Stimulated activated CD8-positive, alpha-beta memory T cell treated with anti-CD3 and anti-CD28 coated beads, Interleukin-7, amount 100 ng/mL, for 4 hours (primary cell): ENCODE data around the gene CCR7.

Experiments
- DNase-seq, 2 donors: peaks; one replicate each; pipeline ENCODE4 v3.0.0-alpha.2; 2020; ENCODE audit warnings: low read depth in 2 of 2

Gene CCR7

DNA sequence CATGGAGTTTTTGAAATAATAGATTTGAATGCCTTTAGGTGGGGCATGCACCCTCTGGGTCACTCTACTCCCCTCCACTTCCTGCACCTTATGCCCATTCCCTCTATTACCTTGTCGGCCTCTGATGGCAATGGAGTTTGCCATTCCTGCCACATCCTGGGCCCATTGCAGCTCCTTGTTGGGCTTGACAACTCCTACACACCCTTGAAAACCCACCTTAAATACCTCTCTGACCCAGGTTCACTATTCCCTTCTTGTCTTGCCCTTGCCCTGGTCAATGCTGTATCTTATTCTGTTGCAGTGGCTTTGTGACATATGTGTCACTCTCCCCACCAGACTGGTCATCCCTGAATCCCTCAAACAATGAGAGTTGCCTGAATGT lies 2.4 kb downstream of the CCR7 start:
- no peak for DNase-seq

DNA sequence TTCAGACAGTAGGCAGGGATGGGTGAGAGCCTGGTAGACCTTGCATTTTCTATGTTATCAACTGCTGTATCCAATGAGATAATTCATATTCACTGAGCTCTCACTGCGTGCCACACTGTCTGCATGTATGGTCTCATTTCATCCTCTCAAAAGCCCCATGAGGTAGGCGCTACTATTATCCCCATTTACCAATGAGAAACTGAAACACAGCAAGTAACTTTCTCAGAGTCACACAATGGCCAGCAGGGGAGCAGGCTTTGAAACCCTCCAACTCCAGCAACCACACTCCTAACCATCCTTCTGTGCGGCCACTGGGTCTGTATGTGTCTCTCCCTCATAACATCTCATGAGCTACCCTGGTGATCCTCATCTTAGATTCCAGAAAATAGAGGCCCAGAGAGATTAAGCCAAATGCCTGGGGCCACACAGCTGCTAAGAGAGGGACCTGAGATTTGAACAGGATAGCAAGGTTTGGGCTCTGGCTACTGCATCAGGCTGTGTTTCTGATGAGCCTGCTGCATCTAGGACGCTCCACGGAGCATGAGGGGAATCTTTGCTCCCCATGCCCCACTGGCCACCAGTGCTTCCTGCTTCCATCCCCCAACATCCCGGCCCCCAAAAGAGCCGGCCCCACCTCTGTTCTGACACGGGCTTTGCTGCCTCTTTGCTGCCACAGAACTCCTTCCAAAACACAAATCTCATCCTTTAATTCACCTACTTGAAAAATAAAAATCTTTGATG lies 3.2 kb downstream of the CCR7 start:
- DNase-seq = peak in 1 of 2 donors; percentile 34

DNA sequence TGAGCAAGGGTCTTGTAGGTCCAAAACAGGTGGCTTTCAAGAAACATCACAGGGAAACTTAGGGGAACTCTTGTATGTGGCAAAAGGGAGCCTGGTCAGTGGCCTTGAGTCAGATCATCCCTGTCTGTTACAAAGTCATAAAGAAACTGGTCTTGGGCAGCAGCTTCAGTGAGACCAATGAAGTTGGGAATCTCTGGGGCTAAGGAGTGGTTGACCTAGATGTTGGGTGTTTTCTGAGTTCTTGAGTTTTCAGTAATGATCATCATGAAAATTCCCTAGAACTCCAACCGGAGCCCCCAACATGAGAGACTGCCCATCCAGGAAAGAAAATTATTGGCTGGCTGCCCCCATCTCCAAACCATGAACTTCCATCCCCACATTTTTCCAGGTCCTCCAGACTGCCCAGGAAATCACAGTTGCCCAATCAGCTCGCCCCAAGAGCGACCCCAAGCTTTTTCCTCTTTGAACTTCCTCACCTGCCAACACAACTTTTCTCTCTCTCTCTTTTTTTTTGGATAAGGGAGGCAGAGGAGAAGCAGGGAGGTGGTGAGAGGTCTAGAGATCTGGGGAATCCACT lies 3.9 kb downstream of the CCR7 start:
- no peak for DNase-seq

DNA sequence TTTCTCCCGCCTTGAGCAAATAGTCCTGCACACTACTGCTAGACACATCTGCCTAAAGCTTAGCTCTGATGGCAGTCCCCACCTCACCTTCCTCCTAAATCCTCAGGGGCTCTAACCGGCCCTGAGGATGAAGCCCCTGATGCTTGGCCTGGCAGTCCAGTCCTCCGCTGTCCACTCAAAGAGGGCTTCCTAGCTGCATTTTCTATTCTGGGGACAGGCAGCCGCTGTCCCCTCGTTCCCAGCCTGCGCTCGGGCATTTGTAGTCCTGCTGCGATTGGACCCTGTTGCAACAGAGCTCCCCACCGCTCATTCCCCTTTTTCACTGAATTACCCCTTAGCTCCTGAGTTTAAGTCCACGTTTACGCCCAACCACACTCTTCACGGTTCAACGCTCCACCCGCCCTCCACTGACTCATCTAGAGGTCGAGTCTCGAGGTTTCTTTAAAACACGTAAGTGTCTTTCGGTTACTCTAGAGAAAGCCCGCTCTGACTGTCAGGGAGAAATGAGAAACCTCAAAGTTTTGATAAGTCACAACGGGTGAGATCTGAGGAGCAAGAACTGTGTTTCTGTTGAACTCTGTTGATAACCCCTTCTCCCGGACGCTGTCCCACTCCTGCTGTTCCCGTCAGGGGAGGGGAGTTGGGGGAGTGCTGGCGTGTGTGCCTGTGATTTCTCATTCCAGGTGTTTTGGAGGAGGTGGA lies 4.5 kb downstream of the CCR7 start:
- DNase-seq = peak; percentile 72 to 80

GRCh38 chr17:40559954-40560591 lies 5.2 kb downstream of the CCR7 start:
- peak; percentile 68 to 69 for DNase-seq

GRCh38 chr17:40559564-40559916 lies 5.7 kb downstream of the CCR7 start:
- DNase-seq = no peak

DNA sequence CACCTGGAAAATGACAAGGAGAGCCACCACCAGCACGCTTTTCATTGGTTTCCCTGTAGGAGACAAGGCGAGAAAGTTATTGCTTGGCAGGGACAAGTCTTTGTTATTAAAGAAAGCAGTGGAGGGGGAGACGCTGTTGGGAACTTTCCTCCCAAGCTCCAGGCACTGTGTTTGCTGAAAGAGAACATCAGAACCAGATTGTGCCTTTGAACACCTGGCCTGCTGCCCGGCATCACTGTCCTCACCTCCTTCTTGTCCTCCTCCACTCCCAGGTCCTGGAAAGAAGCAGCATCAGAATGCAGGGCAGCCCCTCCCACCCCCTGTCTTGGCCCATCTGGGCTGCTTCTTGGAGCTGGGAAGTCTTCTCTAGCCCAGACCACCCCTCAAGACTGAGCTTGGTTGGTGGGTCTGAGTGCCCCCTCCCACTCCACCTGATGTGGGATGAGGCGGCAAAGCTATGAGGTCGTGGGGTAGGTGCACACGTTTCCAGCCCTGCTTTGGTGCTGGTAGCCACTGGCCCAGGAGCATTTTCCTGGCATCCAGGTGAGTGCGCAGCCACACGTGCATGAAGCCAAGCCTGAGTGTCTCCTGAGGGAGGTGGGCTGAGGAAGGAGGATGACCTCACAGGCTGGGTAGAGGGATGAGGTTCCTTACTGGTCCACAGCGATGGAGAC lies 6.2 kb downstream of the CCR7 start:
- no peak for DNase-seq

DNA sequence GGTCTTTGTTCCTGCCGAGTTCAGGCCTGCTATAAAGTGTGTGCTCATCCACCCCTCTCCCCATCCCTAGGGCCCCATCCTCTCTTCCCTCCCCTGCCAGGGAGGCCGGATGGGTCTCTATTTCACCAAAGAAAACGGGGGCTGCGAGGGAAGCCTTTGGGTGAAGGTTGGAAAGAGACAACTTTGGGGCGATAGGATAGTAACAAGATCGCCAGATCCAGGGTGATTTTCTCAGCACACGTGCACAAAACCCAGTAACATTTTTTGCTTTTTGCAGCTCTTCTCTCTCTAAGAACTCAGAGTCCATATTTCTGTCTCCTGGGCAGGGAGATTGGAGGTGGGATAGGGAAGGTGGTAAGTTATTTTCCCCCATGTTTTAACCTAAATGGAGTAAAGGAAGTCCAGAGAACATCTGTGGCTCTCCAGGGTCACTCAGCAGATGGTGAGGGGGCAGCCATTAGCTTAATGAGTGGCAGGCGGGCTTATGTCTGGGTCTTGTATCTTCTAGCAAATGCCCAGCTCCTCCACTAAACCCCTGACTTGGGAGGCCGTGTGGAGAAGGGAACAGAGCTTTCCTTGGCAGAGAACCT lies 6.9 kb downstream of the CCR7 start:
- no peak for DNase-seq

GRCh38 chr17:40557531-40558299 lies 7.6 kb downstream of the CCR7 start:
- no peak for DNase-seq

DNA sequence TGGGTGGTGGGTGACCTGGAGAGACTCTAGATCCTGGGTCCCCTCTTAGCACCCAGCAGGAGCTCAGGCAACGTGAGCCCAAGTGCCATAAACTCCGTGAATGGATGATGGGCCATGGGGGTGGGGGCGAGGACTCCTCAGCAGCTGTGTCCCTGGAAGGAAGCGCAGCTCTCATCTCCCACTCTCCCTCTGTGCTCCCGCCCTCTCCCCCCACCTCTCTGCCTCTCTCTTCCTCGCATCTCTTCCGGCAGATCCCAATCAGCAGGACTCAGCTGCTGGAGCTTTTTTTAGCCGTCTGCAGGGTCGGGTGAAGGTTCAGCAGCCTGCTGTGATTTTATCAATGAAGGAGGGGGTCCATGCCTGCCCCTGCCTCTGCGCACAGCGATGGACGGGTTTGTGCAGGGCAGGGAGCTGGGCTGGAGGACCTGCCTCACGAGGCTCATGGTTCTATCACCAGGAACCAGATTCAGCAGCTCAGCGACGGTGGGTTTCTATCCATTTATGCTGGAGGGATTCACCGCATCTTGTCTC lies 8.3 kb downstream of the CCR7 start:
- DNase-seq = no peak

GRCh38 chr17:40556198-40556661 lies 9.0 kb downstream of the CCR7 start:
- DNase-seq = no peak

GRCh38 chr17:40555296-40556190 lies 9.7 kb downstream of the CCR7 start:
- DNase-seq = no peak

DNA sequence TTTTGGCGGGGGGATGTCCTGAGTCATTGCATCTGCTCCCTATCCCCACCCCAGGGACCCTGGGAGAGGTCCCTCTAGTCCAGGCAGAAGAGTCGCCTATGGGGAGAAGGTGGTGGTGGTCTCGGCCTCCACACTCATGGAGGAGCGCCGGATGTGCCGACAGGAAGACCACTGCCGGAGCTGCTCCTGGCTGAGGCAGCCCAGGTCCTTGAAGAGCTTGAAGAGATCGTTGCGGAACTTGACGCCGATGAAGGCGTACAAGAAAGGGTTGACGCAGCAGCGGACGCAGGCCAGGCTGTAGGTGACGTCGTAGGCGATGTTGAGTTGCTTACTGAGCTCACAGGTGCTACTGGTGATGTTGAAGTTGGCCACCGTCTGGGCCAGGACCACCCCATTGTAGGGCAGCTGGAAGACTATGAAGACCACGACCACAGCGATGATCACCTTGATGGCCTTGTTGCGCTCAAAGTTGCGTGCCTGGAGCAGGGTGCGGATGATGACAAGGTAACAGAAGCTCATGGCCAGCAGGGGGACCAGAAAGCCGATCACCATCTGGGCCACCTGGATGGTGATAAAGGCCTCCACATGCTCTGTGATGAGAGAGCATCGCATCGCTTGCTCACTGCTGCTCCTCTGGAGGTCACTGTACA lies 10.5 kb downstream of the CCR7 start:
- no peak for DNase-seq

- DNase-seq = no peak
Observed at GRCh38 chr17:40553694-40554534, 11.4 kb downstream of the CCR7 start.

- DNase-seq = no peak
Observed at GRCh38 chr17:40552806-40553693, 12.2 kb downstream of the CCR7 start.

DNA sequence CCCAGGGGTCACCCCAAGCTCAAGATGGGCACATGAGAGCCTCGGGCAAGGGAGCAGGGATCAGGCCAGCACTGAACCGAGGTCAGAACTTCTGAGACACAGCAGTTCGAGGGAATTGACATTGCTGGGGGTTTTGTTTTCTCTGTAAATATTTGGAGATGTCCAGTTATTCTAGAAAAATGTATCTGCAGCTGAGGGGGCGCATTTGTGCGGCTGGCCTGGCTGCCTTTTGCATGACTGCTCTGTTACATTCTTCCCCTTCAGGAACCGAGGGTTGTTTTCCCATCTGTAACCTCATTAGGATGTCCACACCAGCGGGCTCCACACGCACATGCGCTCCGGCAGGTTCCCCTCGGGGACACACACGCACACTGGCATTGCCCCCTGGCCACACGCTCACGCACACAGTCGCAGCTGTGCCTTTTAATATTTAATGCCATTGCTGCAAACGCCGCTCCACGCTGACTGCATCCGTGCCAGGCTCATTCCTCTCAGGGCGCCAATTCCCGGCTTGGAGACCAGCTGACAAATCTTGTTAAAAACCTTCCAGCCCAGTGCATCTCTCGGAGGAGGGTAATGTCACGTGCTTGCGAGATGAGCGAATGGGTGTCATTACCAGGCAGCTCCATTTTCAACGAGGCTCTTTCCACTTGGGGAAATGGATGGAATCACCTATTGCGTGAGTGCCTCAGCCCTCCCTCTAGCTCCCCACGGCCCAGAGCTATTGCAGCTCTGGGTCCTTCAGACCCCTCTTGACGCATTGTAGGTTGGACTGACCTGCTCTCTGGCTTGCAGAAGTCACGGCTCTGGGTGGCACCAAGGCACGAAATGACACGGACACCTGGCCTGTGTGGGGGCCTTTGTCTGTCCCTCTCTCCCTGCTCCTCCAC lies 13.1 kb downstream of the CCR7 start:
- no peak for DNase-seq
